ENCODE data around the gene C1orf21. TPM values are rescaled to one million over a fixed set of nuclear protein-coding genes. Genes with fewer than 3 reads are reported as not detected.

C1orf21 gene
- total and polyA plus RNA-seq, 2 donors (not counting 1 experiment from before 2014, with no cell fraction given): under 0.01 to 0.32 TPM

DNA sequence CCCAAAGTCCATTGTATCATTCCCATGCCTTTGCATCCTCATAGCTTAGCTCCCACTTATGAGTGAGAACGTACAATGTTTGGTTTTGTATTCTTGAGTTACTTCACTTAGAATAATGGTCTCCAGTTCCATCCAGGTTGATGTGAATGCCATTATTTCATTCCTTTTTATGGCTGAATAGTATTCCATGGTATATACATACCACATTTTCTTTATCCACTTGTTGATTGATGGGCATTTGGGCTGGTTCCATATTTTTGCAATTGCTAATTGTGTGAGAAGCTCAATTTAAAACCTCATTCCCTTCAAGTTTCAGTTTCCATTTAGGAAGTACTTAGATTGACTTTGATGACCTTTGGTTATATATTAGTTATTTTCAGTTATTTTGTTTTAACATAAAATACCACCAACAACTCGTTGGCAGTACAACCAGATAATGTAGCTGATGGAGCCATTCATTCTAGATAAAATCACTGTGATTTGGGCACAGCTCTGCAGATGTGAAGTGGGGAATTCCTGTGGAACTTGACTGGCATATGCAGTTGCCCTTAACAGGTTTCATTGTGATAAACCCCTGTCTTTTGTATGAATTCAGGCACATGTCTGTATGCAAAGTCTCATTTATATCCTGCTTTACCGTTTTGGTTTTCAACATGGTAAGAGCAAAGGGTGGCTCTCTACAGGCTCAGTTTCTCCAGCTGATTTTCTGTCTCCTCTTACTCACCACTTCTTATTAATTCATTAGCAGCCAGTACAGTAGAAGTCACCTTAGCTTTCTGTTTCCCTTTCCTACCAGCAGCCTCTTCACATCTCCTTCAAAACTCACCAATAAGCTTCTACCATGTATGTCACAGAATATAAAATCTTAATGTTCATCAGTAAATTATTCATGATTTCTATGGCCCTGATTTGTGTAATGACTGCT is 170.9 kb downstream of the C1orf21 start:
- Mint-ChIP-seq H3K4me1 (no peaks in the 10 kb centered on the region), H3K27ac (no peak overlapping the region), H3K27me3 (peaks cover 7% of the 10 kb centered on the region), H3K9me3 (ENCODE audit: insufficient read depth) (peaks cover 6% of the 10 kb centered on the region), H3K4me3 (no peak overlapping the region)
- ChIA-PET POLR2A (no interaction called here), CTCF (no interaction called here)
- no peak for TF ChIP-seq CTCF (IDR thresholded peaks at IDR 0.05)
- no peak for TF ChIP-seq EZH2 (IDR thresholded peaks at IDR 0.05; ENCODE audit: borderline replicate concordance, insufficient read depth, low read depth, low read length, poor library complexity, severe bottlenecking)
- Histone ChIP-seq H3K79me2 (ENCODE audit: control insufficient read depth, insufficient read depth, low read length) (no peaks in the 10 kb centered on the region), H3K4me1 (ENCODE audit: control insufficient read depth in 2 of 2, insufficient read depth in 2 of 2, low read length in 2 of 2) (no peaks in the 10 kb centered on the region), H3K4me2 (replicated peaks; ENCODE audit: low read depth, low read length, poor library complexity, severe bottlenecking) (no peak overlapping the region), H4K20me1 (ENCODE audit: control insufficient read depth, insufficient read depth, low read length, poor library complexity, severe bottlenecking) (no peaks in the 10 kb centered on the region), H3K27ac (ENCODE audit: low read length in 2 of 2) (no peak overlapping the region), H2AFZ (ENCODE audit: insufficient read depth, low read depth, low read length, poor library complexity, severe bottlenecking) (no peak overlapping the region), H3K9ac (ENCODE audit: low read length) (no peak overlapping the region), H3K27me3 (replicated peaks in 1 of 4; ENCODE audit: control extremely low read depth in 1 of 4, control insufficient read depth in 3 of 4, insufficient read depth in 4 of 4, low read length in 3 of 4) (no peaks in the 10 kb centered on the region), H3K4me3 (ENCODE audit: control extremely low read depth in 1 of 5, extremely low read depth in 1 of 5, insufficient read depth in 1 of 5, low read depth in 2 of 5, low read length in 4 of 5) (no peak overlapping the region), H3K36me3 (replicated peaks in 1 of 2; ENCODE audit: control extremely low read depth in 1 of 2, control insufficient read depth in 1 of 2, extremely low read depth in 1 of 2, insufficient read depth in 2 of 2, low read length in 1 of 2) (no peaks in the 10 kb centered on the region), H3K9me3 (ENCODE audit: control extremely low read depth in 1 of 3, control insufficient read depth in 2 of 3, insufficient read depth in 1 of 3, low read length in 2 of 3) (peaks cover 0 to 4% (median 0%) of the 10 kb centered on the region in 3 donors)
- no peak for DNase-seq
- no CpG with 5 or more reads among the region's 3 CpGs for WGBS (ENCODE audit: insufficient coverage)
- no peak for ATAC-seq (ENCODE audit: low read depth)
- intact Hi-C loops (cut with micrococcal nuclease): no loop called here

GRCh38 chr1:184558691-184559090 is 171.9 kb downstream of the C1orf21 start:
- Histone ChIP-seq H4K20me1 (ENCODE audit: control insufficient read depth, insufficient read depth, low read length, poor library complexity, severe bottlenecking) (no peaks in the 10 kb centered on the region), H3K4me2 (replicated peaks; ENCODE audit: low read depth, low read length, poor library complexity, severe bottlenecking) (no peak overlapping the region), H3K9me3 (ENCODE audit: control extremely low read depth in 1 of 3, control insufficient read depth in 2 of 3, insufficient read depth in 1 of 3, low read length in 2 of 3) (peaks cover 0 to 4% (median 0%) of the 10 kb centered on the region in 3 donors), H3K27me3 (replicated peaks in 1 of 4; ENCODE audit: control extremely low read depth in 1 of 4, control insufficient read depth in 3 of 4, insufficient read depth in 4 of 4, low read length in 3 of 4) (no peaks in the 10 kb centered on the region), H3K9ac (ENCODE audit: low read length) (no peak overlapping the region), H3K27ac (ENCODE audit: low read length in 2 of 2) (no peak overlapping the region), H3K79me2 (ENCODE audit: control insufficient read depth, insufficient read depth, low read length) (no peaks in the 10 kb centered on the region), H3K36me3 (replicated peaks in 1 of 2; ENCODE audit: control extremely low read depth in 1 of 2, control insufficient read depth in 1 of 2, extremely low read depth in 1 of 2, insufficient read depth in 2 of 2, low read length in 1 of 2) (no peaks in the 10 kb centered on the region), H3K4me3 (ENCODE audit: control extremely low read depth in 1 of 5, extremely low read depth in 1 of 5, insufficient read depth in 1 of 5, low read depth in 2 of 5, low read length in 4 of 5) (no peak overlapping the region), H3K4me1 (ENCODE audit: control insufficient read depth in 2 of 2, insufficient read depth in 2 of 2, low read length in 2 of 2) (no peaks in the 10 kb centered on the region), H2AFZ (ENCODE audit: insufficient read depth, low read depth, low read length, poor library complexity, severe bottlenecking) (no peak overlapping the region)
- Mint-ChIP-seq H3K27me3 (peaks cover 15% of the 10 kb centered on the region), H3K4me1 (no peaks in the 10 kb centered on the region), H3K4me3 (no peak overlapping the region), H3K27ac (no peak overlapping the region), H3K9me3 (ENCODE audit: insufficient read depth) (peaks cover 6% of the 10 kb centered on the region)
- CTCF ChIA-PET: no interaction called here
- ATAC-seq (ENCODE audit: low read depth) (no peak), DNase-seq (no peak)
- intact Hi-C loops (cut with micrococcal nuclease): no loop called here
- TF ChIP-seq EZH2 (IDR thresholded peaks at IDR 0.05; ENCODE audit: borderline replicate concordance, insufficient read depth, low read depth, low read length, poor library complexity, severe bottlenecking): no peak
- TF ChIP-seq CTCF (IDR thresholded peaks at IDR 0.05): no peak
- POLR2A ChIA-PET: no interaction called here
